HG02759 (cell line): ENCODE results near the gene ST6GALNAC1.

Source experiments
- ATAC-seq: cut with Tn5 transposase; IDR thresholded peaks from one replicate; pipeline ENCODE4 v1.9.1; 2021; ENCODE audit warnings: mild to moderate bottlenecking, moderate library complexity; ENCODE audit not compliant: unreplicated experiment

ST6GALNAC1 gene

GRCh38 chr17:76677406-76677805 lies 33.8 kb upstream of the ST6GALNAC1 start:
- no peak for ATAC-seq

GRCh38 chr17:76676629-76677028 lies 33.1 kb upstream of the ST6GALNAC1 start:
- no peak for ATAC-seq

- no peak for ATAC-seq
These were observed 32.1 kb upstream of the ST6GALNAC1 start for GRCh38 chr17:76675648-76676047.

- ATAC-seq, result no peak
These were observed 31.0 kb upstream of the ST6GALNAC1 start for GRCh38 chr17:76674600-76674999.

GRCh38 chr17:76673729-76674128 lies 30.2 kb upstream of the ST6GALNAC1 start:
- ATAC-seq, result no peak

- ATAC-seq, result no peak
These were observed 29.3 kb upstream of the ST6GALNAC1 start for GRCh38 chr17:76672892-76673291.

GRCh38 chr17:76672270-76672851 lies 28.8 kb upstream of the ST6GALNAC1 start:
- no peak for ATAC-seq

- ATAC-seq, result peak; percentile 13
These were observed 28.3 kb upstream of the ST6GALNAC1 start for GRCh38 chr17:76671912-76672262.

GRCh38 chr17:76671123-76671911 lies 27.8 kb upstream of the ST6GALNAC1 start:
- ATAC-seq, result peak; percentile 98

GRCh38 chr17:76670718-76671122 lies 27.2 kb upstream of the ST6GALNAC1 start:
- ATAC-seq, result no peak

- no peak for ATAC-seq
These were observed 26.6 kb upstream of the ST6GALNAC1 start for GRCh38 chr17:76670020-76670717.

GRCh38 chr17:76667786-76668453 lies 24.4 kb upstream of the ST6GALNAC1 start:
- no peak for ATAC-seq

GRCh38 chr17:76667491-76667755 lies 23.9 kb upstream of the ST6GALNAC1 start:
- no peak for ATAC-seq

GRCh38 chr17:76660656-76661042 lies 17.1 kb upstream of the ST6GALNAC1 start:
- no peak for ATAC-seq

GRCh38 chr17:76659928-76660655 lies 16.5 kb upstream of the ST6GALNAC1 start:
- ATAC-seq, result no peak

- no peak for ATAC-seq
These were observed 14.7 kb upstream of the ST6GALNAC1 start for GRCh38 chr17:76658242-76658662.

GRCh38 chr17:76657505-76658241 lies 14.1 kb upstream of the ST6GALNAC1 start:
- ATAC-seq, result no peak

- ATAC-seq, result no peak
These were observed 10.9 kb upstream of the ST6GALNAC1 start for GRCh38 chr17:76654408-76654807.

GRCh38 chr17:76650504-76650903 lies 6.9 kb upstream of the ST6GALNAC1 start:
- no peak for ATAC-seq

GRCh38 chr17:76646712-76647111 lies 3.2 kb upstream of the ST6GALNAC1 start:
- no peak for ATAC-seq
